Activated CD4-positive, alpha-beta T cell treated with anti-CD3 and anti-CD28 coated beads for 4 hours (primary cell): ENCODE results near the gene RNF7.
"Not testable (repeated sequence)": the region's sequence is repeated elsewhere in the genome, so short reads cannot be mapped to it uniquely, and the experiment has no call there.

Experiments used
- DNase-seq, 2 donors: peaks; one replicate each; pipeline ENCODE4 v3.0.0-alpha.2; 2020

Gene RNF7

DNA sequence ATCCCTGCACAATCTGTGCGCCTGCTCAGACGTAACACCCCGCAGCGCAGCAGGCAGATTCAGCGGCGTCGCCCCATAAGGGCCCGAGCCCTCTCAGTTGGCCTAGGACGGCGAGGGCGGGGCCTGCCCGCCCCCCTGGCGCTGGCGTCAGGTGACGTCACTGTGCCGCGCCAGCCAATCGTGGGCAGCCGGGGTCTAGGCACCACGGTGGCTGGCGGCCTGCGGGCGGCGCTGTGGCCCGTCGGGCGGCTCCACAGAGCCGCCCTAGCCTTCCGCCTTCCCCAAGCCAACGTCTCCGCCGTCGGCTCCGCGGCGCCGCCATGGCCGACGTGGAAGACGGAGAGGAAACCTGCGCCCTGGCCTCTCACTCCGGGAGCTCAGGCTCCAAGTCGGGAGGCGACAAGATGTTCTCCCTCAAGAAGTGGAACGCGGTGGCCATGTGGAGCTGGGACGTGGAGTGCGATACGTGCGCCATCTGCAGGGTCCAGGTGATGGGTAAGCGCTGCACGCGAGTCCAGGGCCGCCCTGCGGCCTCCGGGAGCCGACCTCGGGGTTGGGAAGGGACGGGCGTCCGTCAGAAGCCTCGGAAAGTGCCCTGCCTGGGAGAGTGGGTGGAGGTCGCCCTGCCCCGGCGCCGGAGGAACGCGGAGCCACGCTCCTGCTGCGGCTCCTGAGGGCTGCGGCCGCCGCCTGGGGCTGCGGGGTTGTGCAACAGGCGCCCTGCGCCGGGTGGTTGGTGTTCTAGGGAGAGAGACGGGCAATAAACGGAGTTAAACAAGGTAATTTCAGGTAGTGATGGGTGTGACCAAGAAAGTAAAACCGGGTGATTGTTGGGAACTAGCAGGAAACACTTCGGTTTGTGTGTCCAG lies at the start of gene RNF7:
RNF7 (plus strand) TSS at position 277 of the 869 bp plus-strand sequence; CDS start at position 321, 44 bp downstream.
- peak; percentile 95 to 96 for DNase-seq

DNA sequence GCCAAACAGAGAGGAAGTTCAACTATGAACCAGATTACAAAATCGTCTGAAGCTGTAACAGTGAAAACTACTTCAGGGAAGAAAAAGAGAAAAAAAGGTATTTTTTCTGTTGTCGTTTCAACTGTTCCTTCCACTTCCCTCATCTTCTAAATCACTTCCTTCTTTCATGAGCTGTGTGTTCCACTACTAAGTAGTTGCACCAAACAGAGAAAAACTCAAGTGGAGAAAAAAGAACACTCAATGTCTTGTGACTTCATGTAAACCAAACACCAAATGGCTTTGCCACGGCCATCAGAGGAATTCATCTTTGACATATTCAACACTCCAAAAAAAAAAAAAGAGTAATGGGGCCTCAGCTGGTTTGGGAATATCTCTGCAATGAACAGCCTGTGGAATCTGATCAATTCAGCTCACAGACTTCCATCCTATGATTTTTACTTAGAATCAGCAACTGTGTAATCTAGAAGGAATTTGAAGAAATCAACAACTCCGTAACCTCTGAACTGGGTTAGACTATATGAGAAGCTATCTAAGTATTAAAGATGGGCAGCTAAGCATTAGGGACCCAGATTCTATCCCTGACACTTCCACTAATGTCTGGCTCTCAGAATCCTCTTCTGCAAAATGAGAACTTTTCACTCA lies 47.5 kb upstream of the RNF7 start:
- DNase-seq: no peak

DNA sequence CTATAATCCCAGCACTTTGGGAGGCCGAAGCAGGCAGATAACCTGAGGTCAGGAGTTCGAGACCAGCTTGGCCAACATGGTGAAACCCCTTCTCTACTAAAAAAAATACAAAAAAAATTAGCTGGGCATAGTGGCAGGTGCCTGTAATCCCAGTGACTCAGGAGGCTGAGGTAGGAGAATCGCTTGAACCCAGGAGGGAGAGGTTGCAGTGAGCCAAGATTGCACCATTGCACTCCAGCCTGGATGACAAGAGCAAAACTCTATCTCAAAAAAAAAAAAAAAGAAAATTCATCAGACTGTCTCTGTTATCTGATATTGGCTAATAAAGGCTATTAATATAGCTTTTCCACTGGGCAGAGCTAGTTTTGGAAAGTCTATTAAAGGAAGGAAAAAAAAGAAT lies 46.6 kb upstream of the RNF7 start:
- not testable (repeated sequence) for DNase-seq

DNA sequence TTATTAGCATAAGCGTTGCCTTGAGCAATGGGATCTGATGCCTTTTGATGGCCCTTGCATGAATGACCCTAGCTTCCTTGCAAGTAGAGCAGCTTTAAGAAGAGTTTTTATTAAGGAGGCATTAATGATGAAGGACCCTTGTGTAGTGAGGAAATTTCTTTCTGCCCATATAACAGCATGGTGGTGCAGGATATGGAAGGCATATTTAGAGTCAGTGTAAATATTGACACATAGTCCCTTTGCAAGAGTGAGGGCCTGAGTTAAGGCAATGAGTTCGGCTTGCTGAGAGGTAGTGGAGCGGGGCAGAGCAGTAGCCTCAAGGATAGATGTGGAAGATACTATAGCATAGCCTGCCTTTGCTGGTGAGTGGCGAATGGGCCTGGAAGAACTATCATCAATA lies 45.1 kb upstream of the RNF7 start:
- not testable (repeated sequence) for DNase-seq

DNA sequence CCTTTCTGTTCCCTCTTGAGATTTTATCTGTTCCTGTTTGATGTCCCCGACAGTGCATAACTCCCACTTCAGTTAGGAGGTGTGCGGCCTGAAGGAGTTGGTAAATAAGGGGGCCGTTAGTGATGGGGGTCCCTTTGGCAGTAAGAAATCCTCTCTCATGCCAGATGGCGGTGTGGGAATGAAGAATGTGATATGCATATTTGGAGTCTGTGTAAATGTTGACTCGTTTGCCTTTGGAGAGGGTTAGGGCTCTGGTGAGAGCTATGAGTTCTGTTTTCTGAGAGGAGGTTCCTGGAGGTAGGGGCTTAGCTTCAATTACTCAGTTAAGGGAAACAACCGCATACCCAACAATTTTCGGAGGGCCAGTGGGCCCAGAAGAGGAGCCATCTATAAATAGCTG lies 38.8 kb upstream of the RNF7 start:
- DNase-seq: no peak

DNA sequence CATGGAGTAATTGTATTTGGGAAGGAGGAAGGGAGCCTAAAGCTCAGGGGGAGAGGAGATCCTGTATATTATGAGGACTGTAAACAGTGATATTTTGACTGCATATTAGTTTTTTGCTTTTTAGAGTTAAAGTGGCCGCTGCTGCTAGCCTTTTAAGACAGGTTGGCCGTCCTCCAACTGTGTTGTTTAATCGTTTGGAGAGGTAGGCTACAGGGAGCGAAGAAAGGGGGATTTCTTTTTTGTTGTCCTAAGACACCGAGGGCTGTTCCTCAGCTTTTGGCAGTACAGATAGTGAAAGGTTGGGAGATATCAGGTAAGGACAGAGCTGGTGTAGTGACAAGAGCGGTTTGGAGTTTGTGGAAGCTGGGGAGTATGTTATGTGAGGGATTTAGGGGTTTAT lies 38.2 kb upstream of the RNF7 start:
- DNase-seq: no peak

DNA sequence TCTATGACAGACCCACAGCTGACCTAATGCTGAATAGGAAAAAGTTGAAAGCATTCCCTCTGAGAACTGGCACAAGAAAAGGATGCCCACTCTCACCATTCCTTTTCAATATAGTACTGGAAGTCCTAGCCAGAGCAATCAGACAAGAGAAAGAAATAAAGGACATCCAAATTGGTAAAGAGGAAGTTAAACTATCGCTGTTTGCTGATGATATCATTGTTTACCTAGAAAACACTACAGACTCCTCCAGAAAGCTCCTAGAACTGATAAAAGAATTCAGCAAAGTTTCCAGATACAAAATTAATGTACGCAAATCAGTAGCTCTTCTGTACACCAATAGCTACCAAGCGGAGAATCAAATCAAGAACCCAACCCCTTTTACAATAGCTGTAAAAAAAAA lies 34.7 kb upstream of the RNF7 start:
- not testable (repeated sequence) for DNase-seq

DNA sequence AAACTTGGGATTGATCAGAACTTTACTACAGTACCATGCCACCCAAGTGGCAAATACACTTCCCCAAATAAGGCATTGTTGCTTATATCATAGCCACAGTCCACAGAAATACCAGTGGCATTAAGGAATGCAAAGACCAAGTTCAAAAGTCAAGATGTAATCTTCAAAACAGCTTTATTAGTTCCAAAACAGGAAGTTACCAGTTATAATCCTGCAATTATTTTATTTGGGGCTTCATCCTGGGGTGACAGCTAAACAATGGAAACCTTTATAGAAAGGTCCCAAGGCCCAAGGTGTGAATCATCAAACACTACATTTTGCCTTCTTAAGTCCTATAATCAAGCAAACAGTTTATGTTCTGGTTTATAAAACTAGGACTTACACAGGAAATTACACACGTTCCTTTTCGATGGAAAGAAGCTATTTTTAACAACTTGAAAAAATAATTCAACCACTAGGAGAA lies 30.3 kb upstream of the RNF7 start:
- no peak for DNase-seq

DNA sequence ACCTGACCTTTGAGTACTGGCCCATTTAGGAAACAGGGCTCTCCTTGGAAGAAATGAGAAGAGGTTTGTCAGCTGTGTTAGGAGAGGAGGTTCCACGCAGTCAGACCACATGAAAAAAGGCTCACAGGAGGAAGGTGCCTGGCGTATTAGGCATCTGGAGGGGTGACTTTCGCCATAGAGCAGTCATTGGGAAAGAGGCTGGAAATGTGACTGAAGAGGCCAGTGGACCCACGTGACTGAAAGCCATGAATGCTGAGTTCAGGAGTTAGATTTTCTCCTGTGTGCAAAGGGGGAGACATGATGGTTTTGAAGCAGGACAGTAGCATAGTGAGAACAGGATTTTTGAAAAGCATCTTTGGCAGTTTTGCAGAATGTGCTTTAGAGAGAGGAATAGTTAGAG lies 29.7 kb upstream of the RNF7 start:
- DNase-seq: no peak

DNA sequence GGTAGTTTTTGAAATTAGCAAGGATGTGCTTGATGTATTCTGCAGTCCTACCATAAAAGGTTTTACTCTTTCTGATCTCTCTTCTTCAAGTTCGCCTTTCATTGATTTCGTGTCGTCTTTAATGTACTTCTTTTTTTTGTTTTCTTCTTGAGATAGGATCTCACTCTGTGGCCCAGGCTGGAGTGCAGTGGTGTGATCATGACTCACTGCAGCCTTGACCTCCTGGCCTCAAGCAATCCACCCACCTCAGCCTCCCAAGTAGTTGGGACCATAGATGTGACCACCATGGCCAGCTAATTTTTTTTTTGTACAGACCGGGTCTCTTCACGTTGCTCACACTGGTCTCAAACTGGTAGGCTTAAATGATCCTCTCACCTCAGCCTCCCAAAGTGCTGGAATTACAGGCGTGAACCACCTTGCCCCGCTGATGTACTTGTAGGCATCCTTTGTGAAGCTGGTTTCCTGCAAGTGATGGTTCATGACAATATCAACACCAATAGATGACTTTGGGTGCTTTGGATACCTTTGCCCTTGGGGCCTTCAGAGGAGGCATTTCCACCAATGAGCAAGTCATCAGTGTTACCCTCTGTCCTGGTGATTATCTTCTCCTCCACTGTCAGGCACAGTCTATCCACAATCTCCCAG lies 28.9 kb upstream of the RNF7 start:
- DNase-seq: no peak

DNA sequence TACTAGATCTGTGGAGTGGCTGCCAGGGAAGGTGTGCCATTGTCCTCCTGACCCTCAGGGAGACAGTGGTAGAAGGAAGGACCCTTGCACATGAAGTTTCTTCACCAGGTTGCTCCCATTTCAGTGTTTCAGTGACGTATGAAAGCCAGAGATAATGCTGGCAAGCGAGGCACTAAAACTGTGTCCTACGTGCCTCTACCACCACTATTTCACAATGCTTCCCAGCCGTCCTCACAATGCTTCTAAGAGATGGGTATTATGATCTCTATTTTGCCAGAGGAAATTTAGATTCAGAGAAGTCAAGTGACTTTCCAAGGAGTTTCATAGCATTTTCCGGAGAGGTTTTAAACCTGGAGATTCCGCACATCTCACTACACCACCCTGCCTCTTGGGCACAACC lies 28.0 kb upstream of the RNF7 start:
- no peak for DNase-seq

DNA sequence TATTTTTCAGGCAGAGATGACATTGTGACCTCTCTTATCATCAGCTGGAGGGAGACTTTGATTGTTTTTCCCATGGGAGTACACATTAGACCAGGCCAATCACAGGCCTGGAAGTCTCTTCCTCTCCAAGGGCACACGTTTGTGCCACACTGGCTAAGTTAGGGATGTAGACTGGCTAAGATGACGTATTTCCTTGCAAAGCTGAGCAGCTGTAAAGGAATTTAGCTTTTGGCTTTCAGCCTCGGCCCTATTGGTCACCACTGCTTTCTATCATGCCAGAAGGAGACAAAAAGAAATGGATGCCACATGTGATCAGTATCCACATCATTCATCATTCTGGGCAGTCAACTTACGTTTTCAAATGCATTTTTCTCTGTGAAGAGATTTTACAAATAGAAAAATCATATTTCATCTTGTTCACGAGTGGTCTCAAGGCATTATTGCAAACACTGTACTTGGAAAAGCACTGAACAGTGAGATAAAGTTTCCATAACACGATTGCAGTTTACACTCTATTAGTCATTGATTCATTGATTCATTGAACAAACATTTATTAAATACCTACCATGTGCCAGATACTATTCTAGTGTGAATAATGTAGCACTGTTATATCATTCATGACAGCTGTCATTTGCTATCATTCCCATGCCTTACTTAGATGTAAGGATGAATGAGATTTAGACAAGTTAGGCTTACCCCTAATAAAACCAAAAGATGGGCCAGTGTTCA lies 27.0 kb upstream of the RNF7 start:
- DNase-seq: no peak

DNA sequence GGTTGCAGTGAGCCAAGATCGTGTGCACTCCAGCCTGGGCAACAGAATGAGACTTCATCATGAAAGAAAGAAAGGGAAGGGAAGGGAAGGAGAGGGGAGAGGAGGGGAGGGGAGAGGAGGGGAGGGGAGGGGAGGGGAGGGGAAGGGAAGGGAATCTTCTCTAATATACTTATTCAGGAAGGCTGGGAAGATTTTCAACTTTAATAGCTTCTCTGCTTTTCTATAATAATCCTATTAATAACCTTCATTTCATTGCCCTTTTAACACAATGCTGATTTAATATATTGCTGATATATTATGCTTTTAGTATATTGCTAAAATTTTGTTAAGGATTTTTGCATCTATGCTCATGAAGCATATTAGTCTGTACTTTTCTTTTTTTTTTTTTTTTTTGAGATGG lies 23.4 kb upstream of the RNF7 start:
- no peak for DNase-seq

DNA sequence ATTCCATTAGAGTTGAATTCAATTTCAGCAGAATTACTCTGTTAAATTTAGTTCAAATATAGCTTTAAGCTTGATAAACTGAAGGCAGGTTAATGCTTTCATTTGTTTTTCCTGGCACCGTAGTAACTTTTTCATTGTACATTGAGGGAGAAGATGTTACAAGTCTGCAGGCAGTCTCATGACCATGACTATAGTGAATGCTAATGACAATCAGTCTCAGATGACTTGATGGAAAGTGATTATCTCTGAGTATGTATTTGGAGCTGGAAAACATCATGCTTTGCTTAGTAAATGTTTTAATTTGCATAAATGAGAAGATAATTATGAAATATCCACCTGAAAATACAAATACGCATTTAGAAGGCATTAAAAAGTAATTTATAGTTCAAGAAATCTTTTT lies 16.0 kb upstream of the RNF7 start:
- DNase-seq: no peak

DNA sequence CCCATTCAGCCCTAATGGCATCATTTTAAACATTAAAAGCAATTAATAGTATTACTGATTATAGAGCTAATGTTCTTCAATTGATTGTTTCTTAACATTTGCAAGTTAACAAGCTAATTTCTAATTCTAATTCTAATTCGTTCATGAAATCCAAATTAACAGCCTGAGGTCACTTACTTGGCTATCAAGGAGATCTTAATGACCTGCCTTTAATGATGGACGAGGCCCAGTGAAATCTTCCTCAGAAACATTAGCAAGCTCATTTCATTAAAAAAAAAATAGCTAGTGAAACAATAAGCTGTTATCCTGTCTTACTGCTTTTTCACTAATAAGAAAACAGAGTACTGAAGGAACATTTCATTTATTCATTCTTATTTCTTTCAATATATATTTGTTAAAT lies 15.4 kb upstream of the RNF7 start:
- DNase-seq: no peak

DNA sequence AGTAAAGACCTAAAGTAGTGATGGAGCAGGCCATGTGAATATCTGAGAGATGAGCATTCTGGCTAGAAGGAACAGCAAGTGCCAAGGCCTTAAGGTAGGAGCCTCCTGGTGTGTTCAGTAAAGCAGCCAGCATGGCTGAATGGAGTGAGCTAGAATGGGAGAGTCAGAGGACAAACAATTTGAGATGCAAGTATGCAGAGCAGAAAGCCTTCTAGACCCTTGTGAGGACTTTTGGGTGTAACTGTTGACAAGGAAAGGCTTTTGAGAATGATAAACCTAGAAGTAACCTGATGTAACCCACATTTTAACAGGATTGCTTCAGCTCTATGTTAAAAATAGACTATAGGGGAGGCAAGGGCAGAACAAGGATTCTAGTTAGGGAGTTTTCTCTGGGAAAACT lies 14.8 kb upstream of the RNF7 start:
- DNase-seq: no peak

DNA sequence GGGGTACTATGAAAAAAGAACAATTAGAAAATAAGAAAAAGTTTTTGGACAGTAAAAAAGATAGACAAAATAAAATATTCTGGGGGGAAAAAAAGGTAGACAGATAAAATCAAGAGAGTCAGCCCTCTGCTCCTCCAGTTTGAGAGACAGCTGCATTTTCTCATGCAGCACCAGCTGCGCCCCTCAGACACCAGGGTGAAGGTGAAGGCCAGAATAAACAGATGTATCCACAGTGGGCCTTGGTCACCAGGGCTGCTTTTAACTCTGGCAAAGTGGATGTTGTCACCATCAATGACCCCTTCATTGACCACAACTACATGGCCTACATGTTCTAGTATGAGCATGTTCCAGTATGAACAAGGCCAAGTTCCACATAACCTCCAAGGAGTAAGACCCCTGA lies 13.9 kb upstream of the RNF7 start:
- DNase-seq: no peak

DNA sequence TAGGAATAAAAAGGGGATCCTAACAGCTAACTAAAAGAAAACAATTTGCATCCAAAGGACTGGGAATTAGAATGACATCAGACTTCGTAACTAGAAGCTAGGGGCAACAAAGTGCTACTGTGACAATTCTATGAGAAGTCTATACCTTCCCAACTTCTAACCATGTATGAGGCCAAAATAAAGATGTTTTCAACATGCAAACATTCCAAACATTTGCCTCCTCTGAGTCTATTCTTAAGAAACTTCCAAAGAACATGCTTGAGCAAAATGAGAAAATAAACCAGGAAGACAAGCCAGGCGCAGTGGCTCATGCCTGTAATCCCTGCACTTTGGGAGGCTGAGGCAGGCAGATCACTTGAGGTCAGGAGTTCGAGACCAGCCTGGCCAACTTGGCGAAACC lies 13.1 kb upstream of the RNF7 start:
- no peak for DNase-seq

DNA sequence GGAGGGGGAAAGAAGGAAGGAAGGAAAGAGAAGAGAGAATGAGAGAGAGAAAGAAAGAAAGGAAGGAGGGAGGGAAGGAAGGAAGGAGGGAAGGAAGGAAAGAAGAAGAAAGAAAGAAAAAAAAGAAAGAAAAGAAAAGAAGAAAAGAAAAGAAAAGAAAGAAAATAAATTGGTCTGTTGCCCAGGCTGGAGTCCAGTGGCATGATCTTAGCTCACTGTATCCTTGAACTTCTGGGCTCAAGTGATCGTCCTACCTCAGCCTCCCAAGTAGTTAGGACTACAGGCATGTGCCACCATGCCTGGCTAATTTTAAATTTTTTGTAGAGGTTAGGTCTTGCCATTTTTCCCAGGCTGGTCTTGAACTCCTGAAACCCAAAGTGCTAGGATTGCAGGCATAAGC lies 11.6 kb upstream of the RNF7 start:
- DNase-seq: no peak

DNA sequence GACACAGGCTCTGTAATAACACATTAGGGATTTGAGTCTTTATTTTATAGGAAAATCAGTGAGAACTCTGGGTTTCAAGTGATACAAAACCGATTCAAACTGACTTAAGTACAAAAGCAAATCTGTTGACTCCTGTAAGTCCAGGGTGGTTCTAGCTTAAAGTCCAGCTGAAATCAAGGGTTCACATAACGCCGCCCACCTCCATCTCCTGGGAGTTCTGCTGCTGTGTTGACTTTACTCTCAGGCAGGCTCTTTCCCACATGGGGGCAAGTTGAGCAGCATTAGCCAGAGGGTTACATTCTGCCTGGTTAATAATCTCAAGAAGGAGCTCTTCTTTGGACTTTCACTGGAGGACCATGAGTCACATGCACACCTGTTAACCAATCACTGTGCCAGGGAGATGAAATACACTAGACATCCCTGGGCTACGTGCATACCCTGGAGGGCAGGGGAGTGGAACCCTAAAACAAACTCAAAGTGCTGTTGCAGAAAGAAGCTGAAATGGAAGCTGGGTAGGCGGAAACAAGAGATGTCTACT lies 9.7 kb upstream of the RNF7 start:
- no peak for DNase-seq

DNA sequence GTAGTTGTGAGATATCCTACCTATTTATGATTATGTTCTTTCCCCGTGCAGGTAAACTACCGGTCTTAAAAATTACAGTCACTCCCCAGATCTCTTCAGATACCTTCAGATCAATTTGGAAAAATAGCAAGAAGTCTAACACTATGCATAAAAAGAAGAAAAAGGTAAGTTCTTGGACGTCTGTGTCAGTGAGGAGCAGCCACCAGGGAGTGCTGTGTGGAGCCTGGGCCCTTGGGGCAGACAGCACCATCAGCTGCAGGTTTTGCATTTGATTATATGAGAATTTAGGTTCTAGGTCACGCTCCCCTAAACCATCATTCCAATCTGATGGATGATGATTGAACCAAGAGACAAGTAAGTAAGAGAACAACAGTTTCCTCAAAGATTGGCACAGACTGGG lies 8.9 kb upstream of the RNF7 start:
- no peak for DNase-seq

DNA sequence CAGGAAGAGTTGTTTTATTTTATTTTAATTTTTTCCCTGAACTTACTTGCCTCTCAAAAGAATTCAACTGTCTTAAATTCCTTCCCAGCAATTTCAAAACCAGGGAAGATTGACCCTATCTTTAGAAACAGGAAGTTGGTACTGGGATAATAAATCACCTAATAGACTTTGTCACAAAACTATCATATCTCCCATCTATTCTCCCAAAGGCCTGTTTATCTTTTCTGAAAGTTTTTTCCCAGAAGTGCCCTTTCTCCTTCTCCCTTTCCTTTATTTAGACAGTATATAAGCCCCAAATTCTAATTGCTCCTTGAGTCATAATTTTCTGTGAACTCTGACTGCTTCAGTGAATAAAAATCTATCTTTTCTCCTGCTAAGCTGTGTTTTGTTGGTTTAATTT lies 2.9 kb upstream of the RNF7 start:
- no peak for DNase-seq
